GM12875 (cell line): Measurements from ENCODE around the gene ZNF215.
A peak's percentile ranks its signal among the peaks of the same experiment; 100 is the strongest.
"Not testable (repeated sequence)": the region's sequence is repeated elsewhere in the genome, so short reads cannot be mapped to it uniquely, and the experiment has no call there.

ENCODE experiments used
- H3K4me3 ChIP-seq: one replicate; pipeline ENCODE4 v1.5.1; 2011; ENCODE audit warnings: low read depth, low read length, control low read depth
- TF ChIP-seq, protein P1 (sequence below): IDR thresholded peaks from 2 replicates; pipeline ENCODE4 v1.5.1; 2011; ENCODE audit warnings: low read depth, mild to moderate bottlenecking, control low read depth, inconsistent platforms, low read length, moderate library complexity, borderline replicate concordance; ENCODE audit not compliant: insufficient read depth

Gene ZNF215

GRCh38 chr11:6926208-6927029 is at the start of gene ZNF215:
Gene ZNF215, plus strand, starts transcription at chr11:6926426. Its CDS starts 5,847 bp downstream, at chr11:6932273.
- TF ChIP-seq, protein P1, sequence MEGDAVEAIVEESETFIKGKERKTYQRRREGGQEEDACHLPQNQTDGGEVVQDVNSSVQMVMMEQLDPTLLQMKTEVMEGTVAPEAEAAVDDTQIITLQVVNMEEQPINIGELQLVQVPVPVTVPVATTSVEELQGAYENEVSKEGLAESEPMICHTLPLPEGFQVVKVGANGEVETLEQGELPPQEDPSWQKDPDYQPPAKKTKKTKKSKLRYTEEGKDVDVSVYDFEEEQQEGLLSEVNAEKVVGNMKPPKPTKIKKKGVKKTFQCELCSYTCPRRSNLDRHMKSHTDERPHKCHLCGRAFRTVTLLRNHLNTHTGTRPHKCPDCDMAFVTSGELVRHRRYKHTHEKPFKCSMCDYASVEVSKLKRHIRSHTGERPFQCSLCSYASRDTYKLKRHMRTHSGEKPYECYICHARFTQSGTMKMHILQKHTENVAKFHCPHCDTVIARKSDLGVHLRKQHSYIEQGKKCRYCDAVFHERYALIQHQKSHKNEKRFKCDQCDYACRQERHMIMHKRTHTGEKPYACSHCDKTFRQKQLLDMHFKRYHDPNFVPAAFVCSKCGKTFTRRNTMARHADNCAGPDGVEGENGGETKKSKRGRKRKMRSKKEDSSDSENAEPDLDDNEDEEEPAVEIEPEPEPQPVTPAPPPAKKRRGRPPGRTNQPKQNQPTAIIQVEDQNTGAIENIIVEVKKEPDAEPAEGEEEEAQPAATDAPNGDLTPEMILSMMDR, result no peak
- peak within 1 kb of the TSS; percentile 92 for H3K4me3 ChIP-seq

DNA sequence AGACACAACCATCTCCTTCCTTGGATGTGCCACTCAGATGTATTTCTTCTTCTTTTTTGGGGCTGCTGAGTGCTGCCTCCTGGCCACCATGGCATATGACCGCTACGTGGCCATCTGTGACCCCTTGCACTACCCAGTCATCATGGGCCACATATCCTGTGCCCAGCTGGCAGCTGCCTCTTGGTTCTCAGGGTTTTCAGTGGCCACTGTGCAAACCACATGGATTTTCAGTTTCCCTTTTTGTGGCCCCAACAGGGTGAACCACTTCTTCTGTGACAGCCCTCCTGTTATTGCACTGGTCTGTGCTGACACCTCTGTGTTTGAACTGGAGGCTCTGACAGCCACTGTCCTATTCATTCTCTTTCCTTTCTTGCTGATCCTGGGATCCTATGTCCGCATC is 49.3 kb upstream of the ZNF215 start:
- H3K4me3 ChIP-seq, result no peak overlapping the region
- TF ChIP-seq, protein P1, result no peak

DNA sequence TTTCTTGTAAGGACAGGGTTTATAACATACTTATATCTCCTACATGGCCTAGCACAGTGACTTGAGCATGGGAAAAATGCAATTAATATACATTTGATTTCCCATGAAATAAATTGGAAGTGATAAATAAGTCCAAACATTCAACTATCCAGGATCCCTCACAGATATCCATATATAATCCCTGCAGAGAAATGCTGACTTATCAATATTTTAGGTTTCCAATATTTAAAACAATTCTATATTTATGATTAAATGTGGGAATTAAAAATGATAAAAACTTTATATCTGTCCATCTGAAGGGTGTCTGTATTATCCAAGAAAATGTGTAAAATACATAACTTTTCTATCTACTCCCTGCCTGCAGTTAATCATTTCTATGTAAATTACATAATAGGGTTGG is 43.5 kb upstream of the ZNF215 start:
- H3K4me3 ChIP-seq, result no peak overlapping the region
- TF ChIP-seq, protein P1, result no peak

- H3K4me3 ChIP-seq, result not testable (repeated sequence)
These were observed 38.5 kb upstream of the ZNF215 start for GRCh38 chr11:6887711-6888110.

DNA sequence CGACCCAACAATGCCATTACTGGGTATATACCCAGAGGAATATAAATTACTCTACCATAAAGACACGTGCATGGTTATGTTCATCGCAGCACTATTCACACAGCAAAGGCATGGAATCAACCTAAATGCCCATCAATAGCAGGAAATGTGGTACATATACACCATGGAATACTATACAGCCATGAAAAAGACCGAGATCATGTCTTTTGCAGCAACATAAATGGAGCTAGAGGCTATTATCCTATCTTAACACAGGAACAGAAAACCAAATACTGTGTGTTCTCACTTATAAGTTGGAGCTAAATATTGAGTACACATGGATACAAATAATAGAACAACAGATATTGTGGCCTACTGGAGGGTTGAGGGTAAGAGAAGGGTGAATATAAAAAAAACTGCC is 37.4 kb upstream of the ZNF215 start:
- TF ChIP-seq, protein P1, result no peak
- H3K4me3 ChIP-seq, result no peak overlapping the region

DNA sequence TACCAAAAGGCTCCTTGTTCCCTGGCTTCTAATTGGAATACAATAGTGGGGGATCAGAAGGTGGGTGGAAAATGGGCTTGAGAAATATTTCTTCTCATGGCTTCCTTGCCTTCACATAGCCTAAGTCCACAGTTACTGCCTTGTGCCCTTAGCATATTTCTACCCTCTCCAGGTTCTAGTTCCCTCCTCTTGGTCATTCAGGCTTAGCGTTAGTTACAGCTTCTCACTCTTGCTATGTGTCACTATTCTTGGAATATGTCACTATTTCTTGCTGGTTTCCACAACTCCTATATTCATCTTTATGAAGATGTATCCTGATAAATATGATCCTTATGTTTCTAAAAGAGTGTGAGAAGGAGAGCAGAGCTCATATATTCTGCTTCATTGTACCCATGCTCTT is 36.4 kb upstream of the ZNF215 start:
- H3K4me3 ChIP-seq, result no peak overlapping the region
- TF ChIP-seq, protein P1, result no peak

DNA sequence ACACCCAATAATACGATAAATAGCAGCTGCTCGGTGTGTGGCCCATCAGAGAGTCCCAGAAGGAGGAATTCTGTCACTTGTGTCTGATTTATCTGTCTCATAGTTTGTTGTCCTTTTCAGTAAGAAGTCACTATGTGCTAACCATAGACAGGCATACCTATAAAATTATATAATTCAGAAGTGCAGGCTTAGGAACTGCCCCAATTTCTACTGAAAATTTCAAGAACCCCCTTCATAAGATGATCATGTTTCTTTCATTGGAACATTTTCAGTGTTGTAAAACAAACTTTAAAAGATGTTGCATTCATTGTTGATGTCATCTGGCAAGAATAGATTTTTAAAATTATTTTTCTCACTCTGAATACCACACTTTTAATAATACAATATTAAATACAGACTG is 33.8 kb upstream of the ZNF215 start, which contains the start of gene OR2D2:
TSS of gene OR2D2 (minus strand) at position 101 of the 400 bp plus-strand sequence. CDS start at position 101, 0 bp downstream.
- no peak within 1 kb of the TSS for H3K4me3 ChIP-seq
- TF ChIP-seq, protein P1, result no peak
